Ovary (tissue), 9 donors: ENCODE results near the gene PLB1. TPM values are rescaled to one million over a fixed set of nuclear protein-coding genes. Genes with fewer than 3 reads are reported as not detected.

Source experiments
- DNase-seq, 5 donors: peaks; one replicate each; pipeline ENCODE4 v3.0.0-alpha.2; 2019 to 2020
- H3K27ac ChIP-seq, 2 donors: fragments of 200-600 bp; one replicate each; pipeline versions ENCODE4 v1.5.1 to v1.8.0; 2019 to 2022
- H3K27me3 ChIP-seq: fragments of 200-600 bp; one replicate; pipeline ENCODE4 v1.8.0; 2022
- H3K36me3 ChIP-seq: fragments of 200-600 bp; sonication (generic); one replicate; pipeline ENCODE4 v1.5.1; 2019
- H3K4me1 ChIP-seq: one replicate; pipeline ENCODE4 v1.8.1; 2013; ENCODE audit warnings: mild to moderate bottlenecking, moderate library complexity; ENCODE audit not compliant: insufficient read depth
- H3K4me3 ChIP-seq: fragments of 200-600 bp; sonication (generic); one replicate; pipeline ENCODE4 v1.5.1; 2017
- H3K9me3 ChIP-seq, 2 donors: fragments of 200-600 bp in 1 of 2; sonication (generic) in 1 of 2; one replicate each; pipeline versions ENCODE4 v1.5.1 to v1.8.1; 2013 to 2019; ENCODE audit warnings: mild to moderate bottlenecking in 1 of 2, moderate library complexity in 1 of 2
- CTCF ChIP-seq, 3 donors: fragments of 450-650 bp in 2 of 3; fragments of 200-600 bp in 1 of 3; IDR thresholded peaks; one replicate each; pipeline versions ENCODE4 v1.5.1 to v1.8.0; 2016 to 2022; ENCODE audit warnings: antibody characterized with exemption in 3 of 3, mild to moderate bottlenecking in 1 of 3
- EP300 ChIP-seq: sonication (generic); formaldehyde crosslinking; IDR thresholded peaks from one replicate; pipeline ENCODE4 v1.6.1; 2017; ENCODE audit warnings: antibody characterized with exemption
- POLR2A ChIP-seq: fragments of 450-650 bp; IDR thresholded peaks from one replicate; pipeline ENCODE4 v1.6.1; 2017; ENCODE audit warnings: antibody characterized with exemption, mild to moderate bottlenecking, moderate library complexity
- WGBS, 3 donors: extraction: QIAGEN DNeasy Blood & Tissue Kit in 1 of 3; methylation state at CpG; one replicate each; pipeline versions ENCODE4 v1.1.5 to v1.1.7; 2013 to 2017; 5-methylcytosine and 5-hydroxymethylcytosine counted together
- intact Hi-C, 4 donors: fragments of 100-400 bp; cut with DNase I; formaldehyde crosslinking; loops; one replicate each; pipeline versions ENCODE4 v1.11.0 to v1.15.1; 2022 to 2023
- polyA plus RNA-seq, 2 donors: library from polyadenylated mRNA; stranded (reverse); fragments of 200-250 nt in 1 of 2; fragments of 350-450 nt in 1 of 2; fragmentation: Illumina TruSeq in 1 of 2; extraction: RNeasy Lipid Tissue Mini Kit (QIAGEN cat#74804) in 1 of 2; gene quantifications; one replicate each; pipeline ENCODE4 v1.2.3, GENCODE V29; 2013 to 2014
- total RNA-seq, 7 donors: library from RNA; depleted of rRNA in 2 of 7; stranded (reverse); fragments of >200 nt in 2 of 7; fragmentation: NEBNext Ultra II Directional in 3 of 7; extraction: Animal tissue kit (Norgen Biotek cat#: 25700) in 3 of 7; gene quantifications; one replicate each; pipeline versions ENCODE4 v1.1.0 to v1.2.4, GENCODE V29; 2016 to 2023
- donor health status: DM: no; HTN: no; CAD: no; lungs with moderate emphysema.
- donor health status: DM: no; HTN: no; CAD: no.
- donor health status: Bipolar disorder and iron deficiency.
- donor health status: DM: yes; HTN: yes; CAD: no.
- donor health status: DM: no; HTN: no; CAD: no.
- donor health status: DM: yes; HTN: yes; CAD: no.

PLB1 gene
- total and polyA plus RNA-seq, 9 donors: 0.99 to 9.3 (median 2.7) TPM

GRCh38 chr2:28588292-28588670 lies 92.4 kb downstream of the PLB1 start:
- no peak for TF ChIP-seq EP300
- no peak for TF ChIP-seq POLR2A
- no peak for TF ChIP-seq CTCF (IDR thresholded peaks at IDR 0.05)
- 61 to 84% (median 66%) methylated on average over 3 of the region's 3 CpGs for whole genome bisulfite sequencing, 3 donors
- intact Hi-C loops: no loop called here
- Histone ChIP-seq H3K27ac (no peak overlapping the region), H3K4me3 (no peak overlapping the region), H3K4me1 (peaks cover 4% of the 10 kb centered on the region), H3K27me3 (no peaks in the 10 kb centered on the region), H3K36me3 (no peaks in the 10 kb centered on the region), H3K9me3 (no peaks in the 10 kb centered on the region)
- no peak for DNase-seq

DNA sequence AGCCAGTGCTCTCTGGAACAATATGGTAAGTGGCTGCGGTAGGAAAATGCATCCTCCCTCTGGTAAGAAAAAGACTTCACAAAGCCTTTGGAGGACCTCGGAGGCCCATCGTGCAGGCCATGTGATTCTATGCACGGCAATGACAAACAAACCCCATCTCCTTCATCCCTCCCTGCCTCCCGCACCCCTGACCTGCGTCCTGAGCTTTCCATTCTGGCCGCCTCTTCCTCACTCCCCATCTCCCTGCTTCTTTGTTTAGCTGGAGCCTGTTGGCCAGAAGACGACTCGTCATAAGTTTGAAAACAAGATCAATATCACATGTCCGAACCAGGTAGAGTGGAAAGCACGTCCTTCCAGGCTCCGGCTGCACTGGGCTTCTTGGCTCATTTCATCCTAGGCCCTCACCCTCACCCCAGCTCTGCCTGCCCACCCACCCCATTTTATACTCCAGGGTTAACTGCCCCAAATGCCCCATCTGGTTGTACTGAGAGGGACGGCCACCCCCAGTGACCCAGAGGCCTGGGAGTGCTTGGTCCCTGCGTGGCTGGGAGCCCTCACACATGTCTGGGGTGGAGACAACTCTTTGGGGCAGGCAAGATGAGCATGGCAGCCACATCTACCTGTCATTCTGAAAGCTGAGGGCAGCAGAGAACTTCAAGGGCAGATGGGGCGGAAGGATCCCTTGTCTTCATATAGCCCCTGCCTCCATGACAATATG lies 94.0 kb downstream of the PLB1 start:
- no peak for DNase-seq
- intact Hi-C loops: loop anchor here in 2 of 4 donors (5.0 to 10.0 kb wide), 2 partner anchors 162 to 165 kb away; partner anchors contain the start of gene PPP1CB (in 2 of the 2)
- Histone ChIP-seq H3K4me3 (no peak overlapping the region), H3K27me3 (no peaks in the 10 kb centered on the region), H3K36me3 (no peaks in the 10 kb centered on the region), H3K27ac (no peak overlapping the region), H3K4me1 (peaks cover 4% of the 10 kb centered on the region), H3K9me3 (no peaks in the 10 kb centered on the region)
- WGBS, 3 donors: 91 to 92% (median 92%) methylated on average over 15 of the region's 15 CpGs
- TF ChIP-seq EP300 (no peak), CTCF (IDR thresholded peaks at IDR 0.05) (no peak)

GRCh38 chr2:28590496-28591301 lies 94.8 kb downstream of the PLB1 start:
- TF ChIP-seq CTCF (IDR thresholded peaks at IDR 0.05) (no peak), EP300 (no peak), POLR2A (no peak)
- intact Hi-C loops: loop anchor here in 2 of 4 donors (5.0 to 10.0 kb wide), 2 partner anchors 162 to 164 kb away; partner anchors contain the start of gene PPP1CB (in 2 of the 2)
- no peaks in the 10 kb centered on the region for H3K36me3 ChIP-seq
- H3K27me3 ChIP-seq: no peaks in the 10 kb centered on the region
- no peak overlapping the region for H3K4me3 ChIP-seq
- no peaks in the 10 kb centered on the region for H3K9me3 ChIP-seq
- DNase-seq: no peak
- no peak overlapping the region for H3K27ac ChIP-seq
- H3K4me1 ChIP-seq: peaks cover 4% of the 10 kb centered on the region
- WGBS, 3 donors: 81 to 89% (median 87%) methylated on average over 13 of the region's 13 CpGs

DNA sequence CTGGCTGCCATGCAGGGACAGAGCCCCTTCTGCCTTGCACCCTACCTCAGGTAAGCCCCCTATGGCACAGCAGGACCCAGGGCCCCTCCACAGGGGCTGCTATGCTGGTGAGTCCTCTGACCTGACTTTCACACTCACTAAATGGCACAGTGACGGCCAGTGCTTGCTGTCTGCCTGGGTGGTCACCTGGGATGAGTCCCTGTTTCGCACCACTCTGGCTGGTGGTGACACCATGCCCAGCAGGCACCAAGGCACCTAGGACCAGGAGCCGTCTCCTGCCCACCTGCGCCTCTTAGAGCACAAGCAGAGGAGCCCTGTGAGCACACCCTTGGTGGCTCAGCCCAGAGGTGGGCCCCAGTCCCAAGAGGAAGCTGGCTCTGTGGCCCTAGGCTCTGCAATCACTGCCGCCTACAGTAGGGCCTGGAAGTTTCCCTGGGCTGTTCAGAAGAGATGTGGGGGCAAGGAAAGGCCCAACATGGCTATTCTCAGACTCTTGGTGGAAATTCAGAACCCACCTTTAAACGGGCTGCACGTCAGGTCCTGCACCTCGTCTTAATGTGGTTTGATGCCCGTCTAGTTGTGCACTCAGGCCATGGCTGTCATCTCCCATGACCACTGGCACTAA lies 96.0 kb downstream of the PLB1 start:
- peaks cover 7% of the 10 kb centered on the region for H3K4me1 ChIP-seq
- no peaks in the 10 kb centered on the region for H3K9me3 ChIP-seq
- intact Hi-C loops: loop anchor here in 2 of 4 donors (5.0 to 10.0 kb wide), 2 partner anchors 160 to 163 kb away; partner anchors contain the start of gene PPP1CB (in 2 of the 2)
- no peak overlapping the region for H3K27ac ChIP-seq
- no peaks in the 10 kb centered on the region for H3K36me3 ChIP-seq
- no peaks in the 10 kb centered on the region for H3K27me3 ChIP-seq
- no peak for TF ChIP-seq POLR2A
- TF ChIP-seq CTCF (IDR thresholded peaks at IDR 0.05): no peak
- TF ChIP-seq EP300: no peak
- no peak overlapping the region for H3K4me3 ChIP-seq
- DNase-seq: no peak
- 93 to 95% (median 94%) methylated on average over 9 of the region's 9 CpGs for WGBS, 3 donors
